ENCODE measurements around the gene CCL5. TPM values are rescaled to one million over a fixed set of nuclear protein-coding genes. Genes with fewer than 3 reads are reported as not detected.

CCL5 gene
- total and polyA plus RNA-seq, 2 donors (not counting 3 experiments of a cell fraction or from before 2014, with no cell fraction given): not detected

- intact Hi-C loops (cut with micrococcal nuclease): no loop called here
- Histone ChIP-seq H3K27ac (ENCODE audit: insufficient read depth, low read depth, low read length) (no peak overlapping the region), H3K9ac (replicated peaks; ENCODE audit: extremely low read depth, insufficient read depth, low read length) (no peak overlapping the region), H3K4me1 (ENCODE audit: control insufficient read depth, extremely low read depth, insufficient read depth, low read length) (no peaks in the 10 kb centered on the region), H3K4me3 (replicated peaks in 1 of 3; ENCODE audit: insufficient read depth in 1 of 3, low read depth in 1 of 3, low read length in 3 of 3) (no peak overlapping the region), H2AFZ (ENCODE audit: low read depth, low read length) (no peak overlapping the region), H4K20me1 (replicated peaks; ENCODE audit: control insufficient read depth, extremely low read depth, insufficient read depth, low read length) (no peaks in the 10 kb centered on the region), H3K36me3 (ENCODE audit: control insufficient read depth in 2 of 2, extremely low read depth in 1 of 2, insufficient read depth in 2 of 2, low read length in 2 of 2) (no peaks in the 10 kb centered on the region), H3K79me2 (ENCODE audit: control insufficient read depth, insufficient read depth, low read length) (no peaks in the 10 kb centered on the region), H3K9me1 (replicated peaks; ENCODE audit: control insufficient read depth, extremely low read depth, insufficient read depth, low read length) (no peaks in the 10 kb centered on the region), H3K27me3 (ENCODE audit: control insufficient read depth in 2 of 2, insufficient read depth in 2 of 2, low read length in 2 of 2) (no peaks in the 10 kb centered on the region), H3K9me3 (replicated peaks; ENCODE audit: control insufficient read depth, insufficient read depth, low read length) (no peaks in the 10 kb centered on the region), H3K4me2 (ENCODE audit: insufficient read depth, low read length) (no peak overlapping the region)
- no TSS peak for BruUV-seq (replicated peaks)
- no peak for FAIRE-seq
- ChIA-PET CTCF (no interaction called here), POLR2A (no interaction called here)
- TF ChIP-seq JUN (IDR thresholded peaks at IDR 0.05; ENCODE audit: borderline replicate concordance, insufficient read depth, insufficient read length, low read depth): no peak
- no peak for TF ChIP-seq EZH2 (IDR thresholded peaks at IDR 0.05; ENCODE audit: borderline replicate concordance, low read depth, low read length, severe bottlenecking)
- no peak for TF ChIP-seq GATA2 (IDR thresholded peaks at IDR 0.05; ENCODE audit: insufficient read depth, insufficient read length, low read depth, low read length)
- no peak for TF ChIP-seq CTCF (IDR thresholded peaks at IDR 0.05; ENCODE audit: extremely low read depth in 1 of 2, insufficient read depth in 1 of 2, low read depth in 1 of 2, low read length in 2 of 2)
- no peak for TF ChIP-seq MAX (IDR thresholded peaks at IDR 0.05; ENCODE audit: insufficient read depth, insufficient read length)
- no peak for TF ChIP-seq FOS (IDR thresholded peaks at IDR 0.05; ENCODE audit: borderline replicate concordance, insufficient read depth, low read length)
- TF ChIP-seq MYC (IDR thresholded peaks at IDR 0.05; ENCODE audit: low read depth, low read length): no peak
- TF ChIP-seq POLR2A (IDR thresholded peaks at IDR 0.05; ENCODE audit: low read depth, low read length): no peak
- TF ChIP-seq POLR2AphosphoS5 (IDR thresholded peaks at IDR 0.05; ENCODE audit: insufficient read depth, low read depth, low read length): no peak
- dilution Hi-C loops (cut with MboI; ENCODE audit: extremely low pct_ligation_motif_present, low sequenced_read_pairs): no loop called here
- no peak for DNase-seq (ENCODE audit: low read depth, low spot score)
Measured at GRCh38 chr17:35892091-35893035, 12.2 kb upstream of the CCL5 start.

Measured in endothelial cell of umbilical vein (primary cell).